Hippocampal formation (tissue), 2 donors: Measurements from ENCODE around the gene NDUFA7.
"Not testable (repeated sequence)": the region's sequence is repeated elsewhere in the genome, so short reads cannot be mapped to it uniquely, and the experiment has no call there.

Source experiments
- DNase-seq, 2 donors: peaks; one replicate each; lab custom pipeline; 2025; lab: John Stamatoyannopoulos, UW

NDUFA7 gene

GRCh38 chr19:8342316-8342683 is 21.1 kb upstream of the NDUFA7 start:
- no peak for DNase-seq

GRCh38 chr19:8341504-8341903 is 20.3 kb upstream of the NDUFA7 start:
- not testable (repeated sequence) for DNase-seq

GRCh38 chr19:8340341-8341096 is 19.3 kb upstream of the NDUFA7 start:
- no peak for DNase-seq

GRCh38 chr19:8338835-8339234 is 17.7 kb upstream of the NDUFA7 start:
- no peak for DNase-seq

- no peak for DNase-seq
Observed at GRCh38 chr19:8337728-8338127, 16.6 kb upstream of the NDUFA7 start.

- no peak for DNase-seq
Observed at GRCh38 chr19:8336660-8337059, 15.5 kb upstream of the NDUFA7 start.

- no peak for DNase-seq
Observed at GRCh38 chr19:8336072-8336569, 14.9 kb upstream of the NDUFA7 start.

GRCh38 chr19:8335343-8336071 is 14.3 kb upstream of the NDUFA7 start:
- DNase-seq: no peak

GRCh38 chr19:8334458-8335342 is 13.5 kb upstream of the NDUFA7 start:
- no peak for DNase-seq

- DNase-seq: no peak
Observed at GRCh38 chr19:8333767-8334457, 12.7 kb upstream of the NDUFA7 start.

GRCh38 chr19:8332976-8333766 is 12.0 kb upstream of the NDUFA7 start:
- no peak for DNase-seq

GRCh38 chr19:8331263-8331845 is 10.2 kb upstream of the NDUFA7 start:
- DNase-seq: no peak

- DNase-seq: no peak
Observed at GRCh38 chr19:8329996-8330395, 8.8 kb upstream of the NDUFA7 start.

- no peak for DNase-seq
Observed at GRCh38 chr19:8325454-8325853, 4.3 kb upstream of the NDUFA7 start.

GRCh38 chr19:8324186-8325050 is 3.2 kb upstream of the NDUFA7 start:
- no peak for DNase-seq

- DNase-seq: no peak
Observed at GRCh38 chr19:8323781-8324185, 2.6 kb upstream of the NDUFA7 start.

- DNase-seq: no peak
Observed at GRCh38 chr19:8322638-8322997, 1.4 kb upstream of the NDUFA7 start.

- no peak for DNase-seq
Observed at GRCh38 chr19:8321986-8322637, 937 bp upstream of the NDUFA7 start.

GRCh38 chr19:8320564-8321066 is 560 bp downstream of the NDUFA7 start:
- DNase-seq: no peak
